Suppressor macrophage (primary cell): ENCODE measurements around the gene HSPBAP1.

ENCODE experiments used
- DNase-seq, 4 experiments: peaks; one replicate each; pipeline ENCODE4 v3.0.0-alpha.2; 2020 to 2022
- total RNA-seq, 17 experiments: gene quantifications; one replicate each; lab custom pipeline; 2026; ENCODE audit warnings: mixed read lengths in 6 of 17, inconsistent platforms in 3 of 17; lab: John Stamatoyannopoulos, UW

The HSPBAP1 gene, protein sequence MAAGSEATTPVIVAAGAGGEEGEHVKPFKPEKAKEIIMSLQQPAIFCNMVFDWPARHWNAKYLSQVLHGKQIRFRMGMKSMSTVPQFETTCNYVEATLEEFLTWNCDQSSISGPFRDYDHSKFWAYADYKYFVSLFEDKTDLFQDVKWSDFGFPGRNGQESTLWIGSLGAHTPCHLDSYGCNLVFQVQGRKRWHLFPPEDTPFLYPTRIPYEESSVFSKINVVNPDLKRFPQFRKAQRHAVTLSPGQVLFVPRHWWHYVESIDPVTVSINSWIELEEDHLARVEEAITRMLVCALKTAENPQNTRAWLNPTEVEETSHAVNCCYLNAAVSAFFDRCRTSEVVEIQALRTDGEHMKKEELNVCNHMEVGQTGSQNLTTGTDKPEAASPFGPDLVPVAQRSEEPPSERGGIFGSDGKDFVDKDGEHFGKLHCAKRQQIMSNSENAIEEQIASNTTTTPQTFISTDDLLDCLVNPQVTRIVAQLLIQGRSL
- total RNA-seq, result 3.2 to 23.0 (median 10.1) reads per million in 17 experiments

DNA sequence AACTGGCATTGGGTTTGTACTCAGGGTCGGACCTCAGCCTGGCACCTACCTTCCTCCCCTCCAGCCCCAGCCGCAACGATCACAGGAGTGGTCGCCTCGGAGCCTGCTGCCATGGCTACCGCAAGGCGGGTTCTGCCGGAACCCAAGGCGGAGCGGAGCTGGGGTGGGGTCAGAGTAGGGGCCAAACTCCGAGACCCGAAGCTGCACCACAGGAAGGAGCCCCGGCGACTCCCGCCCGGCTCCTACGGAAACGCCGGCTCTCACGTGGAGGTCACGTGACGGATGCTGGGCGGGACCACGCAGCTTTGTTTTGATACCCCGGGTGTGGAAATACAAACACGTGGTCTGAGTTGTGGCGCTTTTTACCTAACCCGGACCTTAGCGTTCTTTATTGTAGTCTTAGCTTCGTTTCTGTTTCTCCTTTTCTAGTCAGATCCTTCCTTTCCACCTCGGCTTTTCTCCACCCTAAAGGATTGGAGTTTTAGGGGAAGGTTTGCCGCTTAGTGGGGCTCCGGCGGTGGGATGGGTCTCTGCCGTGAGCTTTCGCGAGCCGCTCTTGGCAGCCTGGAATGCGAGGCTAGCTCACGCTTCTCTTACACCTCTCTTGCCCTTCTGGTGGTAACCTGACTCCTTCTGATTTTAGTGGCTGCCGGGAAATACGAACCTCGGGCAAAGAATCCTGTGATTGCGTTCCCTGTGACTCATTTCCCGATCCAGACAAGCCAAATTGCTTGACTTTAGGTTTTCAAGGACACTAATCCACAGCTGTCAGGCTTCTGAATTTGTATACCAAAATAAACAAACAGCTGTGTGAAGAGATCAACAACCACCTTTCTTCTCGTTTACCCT lies at the start of gene HSPBAP1:
HSPBAP1 (minus strand) TSS at position 264 of the 849 bp plus-strand sequence; CDS start at position 113, 151 bp downstream.
- DNase-seq, result peak; percentile 93 to 97 (median 96)

DNA sequence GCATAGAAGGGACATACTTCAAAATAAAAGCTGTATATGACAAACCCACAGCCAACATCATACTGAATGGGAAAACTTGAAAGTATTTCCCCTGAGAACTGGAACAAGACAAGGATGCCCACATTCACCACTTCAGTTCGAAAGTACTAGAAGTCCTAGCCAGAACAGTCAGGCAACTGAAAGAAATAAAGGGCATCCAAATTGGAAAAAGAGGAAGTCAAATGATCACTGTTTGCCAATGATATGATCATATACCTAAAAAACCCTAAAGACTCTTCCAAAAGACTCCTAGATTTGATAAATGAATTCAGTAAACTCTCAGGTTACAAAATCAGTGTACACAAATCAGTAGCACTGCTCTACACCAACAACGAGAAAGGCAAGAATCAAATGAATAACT lies 42.0 kb upstream of the HSPBAP1 start:
- DNase-seq, result no peak

DNA sequence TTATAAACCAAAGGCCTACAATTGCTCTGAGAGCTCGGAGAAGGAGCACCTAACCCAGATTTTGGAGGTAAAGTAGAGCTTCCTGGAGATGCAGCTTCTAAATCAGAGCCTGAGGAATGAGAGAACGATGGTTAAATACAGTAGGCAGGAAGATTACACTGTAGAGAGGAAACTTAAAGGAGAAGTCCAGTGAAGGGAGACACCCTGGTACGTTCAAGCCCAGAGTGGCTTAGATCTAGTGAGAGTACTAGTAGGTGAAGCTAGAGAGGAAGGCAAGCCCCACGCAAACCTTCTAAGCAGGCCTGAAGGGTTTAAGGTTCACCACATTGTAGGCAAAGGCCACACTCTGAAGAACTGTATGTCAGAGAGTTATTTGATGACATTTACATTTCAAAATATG lies 34.6 kb upstream of the HSPBAP1 start:
- DNase-seq, result peak in 3 of 4 experiments; percentile 3 to 47 (median 13)

DNA sequence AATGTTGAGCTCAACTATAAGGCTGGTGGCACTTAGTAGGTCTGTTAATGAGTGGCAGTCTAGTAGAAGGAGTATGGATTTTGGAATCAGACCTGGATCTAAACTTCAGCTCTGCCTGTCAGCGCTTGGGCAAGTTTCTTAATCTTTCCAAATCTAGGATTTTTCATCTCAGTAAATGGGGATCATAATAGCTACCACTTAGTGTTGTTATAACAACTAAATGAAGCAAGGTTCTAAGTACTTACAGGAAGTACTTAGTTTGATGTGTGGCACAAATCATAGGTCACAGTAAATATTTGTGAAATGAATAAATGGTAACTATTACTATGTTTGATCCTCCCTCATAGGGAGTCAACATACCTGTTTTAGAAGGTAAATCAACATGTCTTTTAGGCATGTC lies 32.6 kb upstream of the HSPBAP1 start:
- peak in 1 of 4 experiments; percentile 19 for DNase-seq

DNA sequence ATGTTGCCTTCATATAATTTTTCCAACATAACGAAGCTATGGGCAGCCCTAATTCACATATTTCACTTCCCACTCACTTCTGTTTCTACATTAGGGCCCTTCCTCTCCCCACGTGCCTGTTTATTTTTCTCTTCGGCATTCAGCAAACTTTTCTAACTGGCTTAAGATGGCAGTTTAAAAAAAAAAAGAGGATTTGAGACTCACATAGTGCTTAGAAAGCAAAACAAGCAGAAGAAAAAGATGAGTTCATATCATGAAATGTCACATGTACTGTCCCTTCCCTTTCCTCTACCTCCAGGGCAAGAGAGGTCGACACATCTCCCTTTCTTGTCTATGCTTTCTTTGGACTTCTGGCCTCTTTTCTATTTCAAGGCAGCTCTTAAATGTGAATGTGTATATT lies 31.8 kb upstream of the HSPBAP1 start:
- peak; percentile 65 to 91 (median 81) for DNase-seq

DNA sequence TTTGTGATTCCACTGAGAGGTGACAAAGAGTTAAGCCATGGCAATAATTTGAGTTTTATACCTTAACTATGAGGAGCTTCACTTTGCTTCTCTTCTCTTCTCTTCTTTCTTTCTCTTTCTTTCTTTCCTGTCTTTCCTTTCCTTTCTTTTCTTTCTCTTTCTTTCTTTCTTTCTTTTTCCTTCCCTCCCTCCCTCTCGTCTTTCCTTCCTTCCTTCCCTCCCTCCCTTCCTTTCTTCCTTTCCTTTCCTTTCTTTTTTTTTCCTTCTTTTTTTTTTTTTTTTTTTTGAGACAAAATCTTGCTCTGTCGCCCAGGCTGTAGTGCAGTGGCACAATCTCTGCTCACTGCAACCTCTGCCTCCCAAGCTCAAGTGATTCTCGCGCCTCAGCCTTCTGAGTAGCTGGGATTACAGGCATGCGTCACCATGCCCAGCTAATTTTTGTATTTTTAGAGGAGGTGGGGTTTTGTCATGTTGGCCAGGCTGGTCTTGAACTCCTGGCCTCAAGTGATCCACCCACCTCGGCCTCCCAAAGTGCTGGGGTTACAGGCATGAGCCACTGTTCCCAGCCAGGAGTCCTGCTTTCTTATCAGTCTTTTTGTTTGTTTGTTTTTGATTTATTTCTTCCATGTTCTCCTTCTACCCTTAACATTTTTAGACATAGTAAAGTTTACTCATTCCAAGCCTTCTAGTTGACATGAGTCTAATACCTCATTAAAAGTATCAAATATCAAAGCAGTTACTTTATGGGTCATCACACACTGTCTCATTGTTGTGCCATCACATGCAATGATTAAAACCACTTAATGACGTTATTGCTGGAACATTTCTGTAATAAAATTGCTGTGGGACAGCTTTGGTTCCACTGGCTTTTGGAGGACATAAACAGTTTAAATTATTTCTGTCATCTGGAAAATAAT lies 31.1 kb upstream of the HSPBAP1 start:
- peak in 2 of 4 experiments; percentile 49 to 52 for DNase-seq

DNA sequence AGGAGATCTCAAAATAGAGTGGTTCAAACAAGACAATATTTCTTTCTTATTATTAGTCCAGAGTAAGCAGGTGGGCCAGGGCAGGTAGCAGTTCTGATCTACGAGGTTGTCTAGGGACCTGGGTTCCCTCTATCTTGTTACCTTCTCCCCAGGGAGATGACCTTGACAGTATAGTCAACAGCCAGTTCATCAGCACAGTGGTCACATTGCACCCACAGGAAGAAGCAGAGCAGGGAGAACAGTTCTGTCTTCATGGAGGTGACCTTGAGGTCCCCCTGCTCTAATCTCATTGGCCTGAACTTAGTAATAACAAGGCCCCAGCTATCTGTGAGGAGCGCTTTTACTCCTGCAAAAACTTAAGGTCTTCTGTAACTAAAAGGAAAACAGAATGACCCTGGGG lies 23.0 kb upstream of the HSPBAP1 start:
- no peak for DNase-seq

DNA sequence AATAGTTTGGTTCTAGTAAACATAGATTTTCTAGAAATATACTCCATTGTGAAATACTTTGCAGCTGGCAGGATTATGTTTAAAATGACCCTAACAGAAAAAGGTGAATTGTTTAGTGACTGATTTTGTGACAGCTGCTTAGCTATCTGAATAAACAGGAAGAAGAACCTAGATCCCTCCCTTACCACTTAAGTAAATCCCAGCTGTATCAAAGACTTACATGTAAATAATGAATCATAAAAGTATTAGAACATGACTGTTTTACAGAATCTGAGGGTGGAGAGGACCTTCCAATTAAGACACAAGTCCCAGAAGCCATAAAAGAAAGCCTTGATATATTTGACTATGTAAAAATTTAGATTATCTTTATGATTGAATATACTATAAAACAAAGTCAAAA lies 17.1 kb upstream of the HSPBAP1 start:
- DNase-seq, result no peak

DNA sequence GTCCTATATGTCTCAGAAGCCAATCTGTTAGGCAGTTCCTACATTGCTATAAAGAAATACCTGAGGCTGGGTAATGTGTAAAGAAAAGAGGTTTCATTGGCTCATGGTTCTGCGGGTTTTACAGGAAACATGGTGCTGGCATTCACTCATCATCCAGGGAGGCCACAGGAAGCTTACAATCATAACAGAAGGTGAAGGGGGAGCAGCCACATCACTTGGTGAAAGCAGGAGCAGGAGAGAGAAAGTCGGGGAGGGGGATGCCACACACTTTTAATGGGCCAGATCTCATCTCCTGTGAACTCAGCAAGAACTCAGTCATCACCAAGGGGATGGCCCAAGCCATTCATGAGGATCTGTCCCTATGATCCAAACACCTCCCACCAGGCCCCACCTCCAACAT lies 10.3 kb upstream of the HSPBAP1 start:
- no peak for DNase-seq

DNA sequence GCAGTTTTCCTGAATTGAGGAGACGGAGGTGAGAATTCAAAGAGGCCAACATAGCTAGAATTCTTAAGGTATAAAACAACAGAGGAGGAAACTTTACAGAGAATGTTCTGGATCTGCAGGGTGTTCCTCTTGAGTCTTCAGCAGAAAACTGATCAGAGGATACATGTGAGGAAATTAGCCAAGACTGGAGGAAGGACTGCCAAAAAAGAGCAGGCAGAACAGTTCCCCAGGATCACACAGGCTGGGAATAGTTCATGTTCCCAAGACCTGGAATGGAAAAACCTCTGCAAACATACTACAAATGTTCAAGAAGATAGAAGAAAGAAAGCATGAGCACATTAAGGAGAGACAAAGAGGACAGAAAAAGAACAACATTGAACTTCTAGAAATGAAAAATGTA lies 8.7 kb upstream of the HSPBAP1 start:
- no peak for DNase-seq

DNA sequence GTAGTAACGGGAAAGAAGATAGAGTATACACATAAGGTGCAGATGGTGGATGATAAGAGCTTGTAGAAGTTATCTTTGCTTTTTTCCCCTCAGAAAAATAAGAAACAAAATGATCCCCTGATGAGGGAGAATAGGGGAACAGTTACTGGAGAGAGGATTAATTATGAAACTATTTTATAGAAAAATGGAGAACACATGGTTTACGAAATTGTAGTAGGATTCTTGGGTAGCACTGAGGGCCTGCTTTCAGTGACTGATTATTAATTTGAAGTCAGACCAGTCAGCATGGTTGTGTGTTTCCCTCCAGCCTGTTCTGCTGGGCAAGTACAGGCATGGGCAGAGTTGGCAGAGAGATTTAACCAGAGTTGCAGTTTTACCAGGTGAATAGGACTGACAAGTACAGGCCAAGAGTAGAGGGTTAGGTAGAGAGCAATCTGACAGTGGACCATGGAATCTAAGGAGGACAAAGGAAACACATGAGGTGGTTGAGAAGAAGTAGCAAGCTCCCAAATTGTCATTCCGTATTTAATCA lies 7.1 kb upstream of the HSPBAP1 start:
- DNase-seq, result peak in 3 of 4 experiments; percentile 9 to 25 (median 12)

DNA sequence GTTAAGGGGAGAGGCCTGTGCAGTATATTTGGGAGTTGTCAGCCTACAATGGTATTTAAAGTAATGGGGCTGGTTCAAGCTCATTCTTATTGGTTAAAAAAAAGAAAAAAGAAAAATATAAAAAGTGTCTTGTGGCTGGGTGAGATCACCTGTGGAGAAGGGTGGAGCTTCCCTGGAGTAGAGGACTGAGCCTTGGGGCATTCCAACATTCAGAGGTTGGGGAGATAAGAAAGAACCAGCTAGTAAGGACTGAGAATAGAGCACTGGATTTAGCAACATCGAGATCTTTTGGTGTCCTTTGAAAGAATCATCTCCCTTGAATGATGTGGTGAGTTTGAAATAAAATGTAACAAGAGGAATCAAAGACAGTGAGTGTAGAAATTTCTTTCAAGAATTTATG lies 6.4 kb upstream of the HSPBAP1 start:
- no peak for DNase-seq

DNA sequence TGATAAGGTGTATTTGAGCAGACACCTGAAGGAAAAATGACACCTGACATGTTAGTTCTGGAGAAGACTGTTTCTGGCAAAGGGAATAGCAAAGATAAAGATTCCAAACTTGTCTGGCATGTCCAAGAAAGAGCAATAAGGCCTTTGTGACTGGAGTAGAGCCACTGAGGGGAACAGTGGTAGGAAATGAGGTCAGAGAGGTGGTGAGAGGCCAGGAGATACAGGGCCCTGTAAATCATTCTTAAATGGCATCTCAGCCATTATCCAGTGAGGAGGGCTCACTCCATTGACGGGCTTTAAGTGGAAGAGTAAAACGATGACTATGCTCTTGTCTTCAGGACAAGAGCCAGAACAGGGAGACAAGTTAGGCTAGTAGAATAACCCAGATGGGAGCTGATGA lies 5.7 kb upstream of the HSPBAP1 start:
- no peak for DNase-seq

DNA sequence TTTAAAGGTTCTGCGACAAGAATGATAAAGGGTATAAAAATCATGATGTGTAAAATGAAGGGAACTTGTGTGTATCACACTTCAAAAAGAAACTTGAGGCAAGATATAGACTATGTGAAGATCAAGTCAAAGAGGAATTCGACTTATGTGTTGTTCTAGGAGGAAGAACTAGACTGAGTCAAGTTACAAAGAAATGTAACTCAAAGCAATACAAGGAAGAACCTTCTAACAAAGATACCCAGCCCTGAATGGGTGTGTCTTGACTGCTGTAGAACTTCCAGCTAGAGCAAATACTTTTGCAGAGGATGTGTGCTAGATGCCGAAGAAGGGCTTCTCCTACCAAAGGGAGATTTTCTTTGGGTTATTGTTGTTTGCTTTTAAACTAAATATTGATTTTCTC lies 3.7 kb upstream of the HSPBAP1 start:
- DNase-seq, result peak; percentile 5 to 61 (median 40)

DNA sequence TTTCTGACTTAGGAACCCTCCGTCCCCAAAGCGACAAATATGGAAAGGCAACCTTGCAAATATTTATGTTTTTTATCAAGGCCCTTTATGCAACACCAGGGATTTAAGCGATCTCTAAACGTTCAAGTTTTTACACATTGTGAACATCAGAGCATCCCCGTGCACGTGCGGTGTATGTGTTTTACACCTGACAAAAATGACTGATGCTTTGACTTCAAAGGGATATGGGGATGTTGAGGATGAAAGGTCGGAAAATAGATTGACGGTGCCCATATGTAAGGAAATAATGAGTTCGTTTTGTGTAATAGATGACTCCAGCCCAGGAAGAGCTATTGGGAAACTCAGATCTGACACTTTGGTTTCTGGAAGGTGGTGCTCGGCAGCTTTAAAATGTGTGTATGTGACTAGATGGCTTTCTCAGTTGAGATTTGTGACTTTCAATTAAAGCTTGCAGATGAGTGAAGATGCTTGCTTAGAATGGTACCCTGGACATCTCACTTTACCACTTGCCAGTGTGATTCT lies 2.1 kb upstream of the HSPBAP1 start:
- DNase-seq, result peak; percentile 26 to 44 (median 36)

DNA sequence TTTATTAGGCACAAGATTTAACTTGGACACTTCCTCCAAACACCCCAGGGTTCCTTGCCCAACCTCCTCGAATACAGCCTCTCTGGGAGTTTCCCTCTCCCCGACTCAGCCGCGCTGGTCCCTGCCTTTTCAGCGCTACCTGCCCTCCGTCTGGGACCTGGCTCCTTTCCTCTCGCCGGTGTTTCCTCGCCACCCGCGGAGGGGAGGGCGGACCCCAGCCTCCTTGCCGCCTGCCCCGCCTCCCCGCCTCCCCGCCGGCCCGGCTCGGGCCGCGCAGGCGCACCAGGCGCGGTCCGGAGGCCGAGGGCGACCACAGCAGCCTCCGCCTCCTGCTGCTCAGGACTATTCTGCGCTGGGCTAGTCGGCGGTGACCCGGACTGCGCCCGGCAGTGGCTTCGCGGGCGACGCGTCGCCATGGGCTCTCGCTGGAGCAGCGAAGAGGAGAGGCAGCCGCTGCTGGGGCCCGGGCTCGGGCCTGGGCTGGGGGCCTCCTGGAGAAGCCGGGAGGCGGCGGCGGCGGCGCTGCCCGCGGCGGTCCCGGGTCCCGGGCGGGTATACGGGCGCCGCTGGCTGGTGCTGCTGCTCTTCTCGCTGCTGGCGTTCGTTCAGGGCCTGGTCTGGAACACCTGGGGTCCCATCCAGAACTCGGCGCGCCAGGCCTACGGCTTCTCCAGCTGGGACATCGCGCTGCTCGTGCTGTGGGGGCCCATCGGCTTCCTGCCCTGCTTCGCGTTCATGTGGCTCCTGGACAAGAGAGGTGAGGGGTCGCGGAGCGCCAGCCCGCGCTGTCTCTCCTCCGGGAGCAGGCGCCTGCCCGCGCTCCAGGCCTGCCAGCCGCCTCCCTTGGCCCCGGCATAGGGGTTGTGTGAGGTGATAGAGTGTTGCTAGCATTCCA lies 1.4 kb upstream of the HSPBAP1 start, which contains the start of gene SLC49A4:
SLC49A4 (plus strand) TSS at position 291 of the 895 bp plus-strand sequence; CDS start at position 415, 124 bp downstream.
- peak; percentile 85 to 94 (median 92) for DNase-seq

DNA sequence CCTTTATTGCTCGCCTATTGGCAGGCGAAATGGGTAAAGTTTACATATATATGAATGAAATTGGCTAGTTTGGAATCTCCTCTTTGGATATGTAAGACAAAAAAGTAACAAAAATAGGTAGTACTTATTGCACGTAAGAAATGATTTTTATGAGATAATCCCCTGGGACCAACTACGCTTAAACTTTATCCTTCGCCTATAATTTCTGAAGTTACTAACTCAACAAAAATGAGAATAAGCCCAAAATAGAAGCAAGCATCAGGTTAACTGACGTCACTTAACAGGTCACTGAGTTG lies 800 bp upstream of the HSPBAP1 start:
- DNase-seq, result peak in 1 of 4 experiments; percentile 5

DNA sequence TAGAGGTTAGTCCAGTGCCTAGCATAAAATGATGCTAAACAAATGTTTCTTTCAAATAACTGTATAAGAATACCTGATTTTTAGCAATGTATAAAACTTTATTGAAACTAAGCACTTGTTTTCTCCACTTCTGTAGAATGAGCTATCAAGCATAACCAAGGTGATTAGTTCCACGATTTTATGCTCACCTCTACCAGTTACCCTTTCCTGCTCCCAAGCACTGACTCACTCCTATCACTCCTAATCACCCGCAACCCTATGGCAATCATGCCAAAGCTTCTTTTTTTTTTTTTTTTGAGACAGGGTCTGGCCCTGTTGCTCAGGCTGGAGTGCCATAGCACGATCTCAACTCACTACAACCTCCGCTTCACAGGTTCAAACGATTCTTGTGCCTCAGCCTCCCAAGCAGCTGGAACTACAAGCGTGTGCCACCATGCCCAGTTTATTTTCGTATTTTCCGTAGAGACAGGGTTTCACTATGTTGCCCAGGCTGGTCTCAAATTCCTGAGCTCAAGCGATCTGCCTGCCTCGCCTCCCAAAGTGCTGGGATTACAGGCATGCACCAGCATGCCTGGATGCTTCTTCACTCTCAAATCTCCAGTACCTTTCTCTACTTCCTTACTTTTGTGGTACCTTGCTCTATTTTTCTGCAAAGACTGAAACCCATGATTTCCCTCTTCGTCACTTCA lies 3.9 kb downstream of the HSPBAP1 start:
- DNase-seq, result no peak

DNA sequence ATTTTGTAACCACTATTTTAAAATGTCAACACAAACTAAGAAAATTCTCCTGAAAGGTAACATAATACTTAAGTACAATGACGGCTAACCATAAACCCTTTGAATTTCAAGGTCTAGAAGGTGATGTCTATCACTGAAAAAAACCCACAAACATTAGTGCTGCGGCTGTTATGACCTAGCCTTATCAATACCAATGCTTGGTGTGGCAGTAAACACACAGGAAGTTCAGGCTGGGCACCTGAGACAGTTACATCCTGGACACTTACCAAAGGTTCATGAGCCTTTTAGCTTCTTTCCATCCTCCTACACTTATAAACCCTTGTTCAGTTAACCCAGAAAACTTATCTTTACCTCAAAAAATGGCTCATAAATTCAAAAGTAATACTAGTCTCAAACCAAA lies 5.8 kb downstream of the HSPBAP1 start:
- DNase-seq, result no peak

DNA sequence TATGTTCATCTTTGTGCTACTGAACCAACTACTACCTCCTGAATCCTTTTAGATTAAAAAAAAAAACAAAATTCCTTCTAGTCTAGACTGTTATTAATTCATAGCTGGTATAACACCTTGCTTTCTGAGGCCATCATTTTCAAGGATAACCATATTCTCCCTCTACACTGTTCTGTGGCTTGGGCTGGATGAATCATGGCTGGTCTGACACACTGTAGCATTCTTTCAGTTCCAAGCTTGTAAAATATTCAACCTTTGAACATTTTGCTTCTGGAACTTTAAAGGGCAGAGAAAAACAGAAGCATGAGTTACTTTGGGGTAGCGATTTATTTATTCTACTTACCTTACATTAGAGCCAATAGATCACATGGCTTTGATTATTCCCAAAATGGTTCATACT lies 7.6 kb downstream of the HSPBAP1 start:
- no peak for DNase-seq
